Epithelial cell of prostate (primary cell): ENCODE results near the gene CROCC.
"Not testable (repeated sequence)": the region's sequence is repeated elsewhere in the genome, so short reads cannot be mapped to it uniquely, and the experiment has no call there.

ENCODE experiments used
- DNase-seq: peaks from one replicate; pipeline ENCODE4 v3.0.0-alpha.2; 2011; ENCODE audit warnings: low read depth, low spot score
- H3K27ac ChIP-seq: fragments of 450-650 bp; 2 replicates; pipeline ENCODE4 v1.5.1; 2017; ENCODE audit warnings: mild to moderate bottlenecking

Gene CROCC

GRCh38 chr1:16914928-16915626, 6.7 kb upstream of the CROCC start:
- not testable (repeated sequence) for DNase-seq, H3K27ac ChIP-seq

GRCh38 chr1:16915627-16915973, 6.1 kb upstream of the CROCC start:
- H3K27ac ChIP-seq, result no peak overlapping the region
- DNase-seq, result no peak

- not testable (repeated sequence) for DNase-seq, H3K27ac ChIP-seq
These were observed 5.5 kb upstream of the CROCC start for GRCh38 chr1:16916036-16916880.

GRCh38 chr1:16918371-16918770, 3.4 kb upstream of the CROCC start:
- no peak overlapping the region for H3K27ac ChIP-seq
- no peak for DNase-seq

- not testable (repeated sequence) for DNase-seq
These were observed 2.6 kb upstream of the CROCC start for GRCh38 chr1:16918936-16919665.

GRCh38 chr1:16920951-16921350, 780 bp upstream of the CROCC start:
- DNase-seq, result no peak
- H3K27ac ChIP-seq, result no peak overlapping the region

More at GRCh38 chr1:16918936-16919665, 2.6 kb upstream of the CROCC start:
- not testable (repeated sequence) for H3K27ac ChIP-seq

GRCh38 chr1:16922466-16922865, 735 bp downstream of the CROCC start:
- no peak overlapping the region for H3K27ac ChIP-seq
- DNase-seq, result no peak

- DNase-seq, result no peak
- H3K27ac ChIP-seq, result no peak overlapping the region
These were observed 1.2 kb downstream of the CROCC start for GRCh38 chr1:16922885-16923431.

GRCh38 chr1:16924216-16924918, 2.6 kb downstream of the CROCC start:
- no peak overlapping the region for H3K27ac ChIP-seq
- no peak for DNase-seq

- H3K27ac ChIP-seq, result peak overlapping the region; percentile 70
- DNase-seq, result no peak
These were observed 3.3 kb downstream of the CROCC start for GRCh38 chr1:16924919-16925477.

GRCh38 chr1:16925635-16926490, 4.1 kb downstream of the CROCC start:
- DNase-seq, result peak; percentile 51
- peak overlapping the region; percentile 70 for H3K27ac ChIP-seq

GRCh38 chr1:16926491-16927073, 4.9 kb downstream of the CROCC start:
- no peak for DNase-seq
- H3K27ac ChIP-seq, result no peak overlapping the region

- H3K27ac ChIP-seq, result no peak overlapping the region
- DNase-seq, result no peak
These were observed 5.5 kb downstream of the CROCC start for GRCh38 chr1:16927256-16927655.

- no peak overlapping the region for H3K27ac ChIP-seq
- no peak for DNase-seq
These were observed 6.2 kb downstream of the CROCC start for GRCh38 chr1:16927711-16928485.

- not testable (repeated sequence) for DNase-seq, H3K27ac ChIP-seq
These were observed 7.7 kb downstream of the CROCC start for GRCh38 chr1:16929146-16930041.

- H3K27ac ChIP-seq, DNase-seq: not testable (repeated sequence)
These were observed 9.6 kb downstream of the CROCC start for GRCh38 chr1:16931206-16931934.
